ENCODE measurements around the gene DOCK2.

The DOCK2 gene

GRCh38 chr5:169700611-169701010 is 63.5 kb downstream of the DOCK2 start:
- no peak overlapping the region for H3K4me3 ChIP-seq (ENCODE audit: low read length in 2 of 2)
- no peaks in the 10 kb centered on the region for H3K9me3 ChIP-seq (ENCODE audit: control insufficient read depth in 2 of 2, low read length in 2 of 2)
- H3K4me1 ChIP-seq (ENCODE audit: control insufficient read depth in 2 of 2, insufficient read depth in 2 of 2, low read length in 2 of 2), result no peaks in the 10 kb centered on the region
- H3K27me3 ChIP-seq (ENCODE audit: control insufficient read depth in 2 of 2, insufficient read depth in 2 of 2, low read length in 2 of 2), result no peaks in the 10 kb centered on the region
- no peak overlapping the region for H3K9ac ChIP-seq (ENCODE audit: low read depth in 1 of 2, low read length in 2 of 2)
- no peak overlapping the region for H3K27ac ChIP-seq (ENCODE audit: low read depth in 2 of 2, low read length in 2 of 2)
- H3K36me3 ChIP-seq (ENCODE audit: control insufficient read depth in 2 of 2, insufficient read depth in 2 of 2, low read length in 2 of 2), result peaks cover 0 to 23% of the 10 kb centered on the region in 2 donors

GRCh38 chr5:169701910-169702451 is 64.9 kb downstream of the DOCK2 start:
- no peak overlapping the region for H3K4me3 ChIP-seq (ENCODE audit: low read length in 2 of 2)
- H3K36me3 ChIP-seq (ENCODE audit: control insufficient read depth in 2 of 2, insufficient read depth in 2 of 2, low read length in 2 of 2), result peaks cover 0 to 23% of the 10 kb centered on the region in 2 donors
- no peak overlapping the region for H3K9ac ChIP-seq (ENCODE audit: low read depth in 1 of 2, low read length in 2 of 2)
- H3K27me3 ChIP-seq (ENCODE audit: control insufficient read depth in 2 of 2, insufficient read depth in 2 of 2, low read length in 2 of 2), result no peaks in the 10 kb centered on the region
- H3K9me3 ChIP-seq (ENCODE audit: control insufficient read depth in 2 of 2, low read length in 2 of 2), result no peaks in the 10 kb centered on the region
- H3K27ac ChIP-seq (ENCODE audit: low read depth in 2 of 2, low read length in 2 of 2), result no peak overlapping the region
- no peaks in the 10 kb centered on the region for H3K4me1 ChIP-seq (ENCODE audit: control insufficient read depth in 2 of 2, insufficient read depth in 2 of 2, low read length in 2 of 2)

DNA sequence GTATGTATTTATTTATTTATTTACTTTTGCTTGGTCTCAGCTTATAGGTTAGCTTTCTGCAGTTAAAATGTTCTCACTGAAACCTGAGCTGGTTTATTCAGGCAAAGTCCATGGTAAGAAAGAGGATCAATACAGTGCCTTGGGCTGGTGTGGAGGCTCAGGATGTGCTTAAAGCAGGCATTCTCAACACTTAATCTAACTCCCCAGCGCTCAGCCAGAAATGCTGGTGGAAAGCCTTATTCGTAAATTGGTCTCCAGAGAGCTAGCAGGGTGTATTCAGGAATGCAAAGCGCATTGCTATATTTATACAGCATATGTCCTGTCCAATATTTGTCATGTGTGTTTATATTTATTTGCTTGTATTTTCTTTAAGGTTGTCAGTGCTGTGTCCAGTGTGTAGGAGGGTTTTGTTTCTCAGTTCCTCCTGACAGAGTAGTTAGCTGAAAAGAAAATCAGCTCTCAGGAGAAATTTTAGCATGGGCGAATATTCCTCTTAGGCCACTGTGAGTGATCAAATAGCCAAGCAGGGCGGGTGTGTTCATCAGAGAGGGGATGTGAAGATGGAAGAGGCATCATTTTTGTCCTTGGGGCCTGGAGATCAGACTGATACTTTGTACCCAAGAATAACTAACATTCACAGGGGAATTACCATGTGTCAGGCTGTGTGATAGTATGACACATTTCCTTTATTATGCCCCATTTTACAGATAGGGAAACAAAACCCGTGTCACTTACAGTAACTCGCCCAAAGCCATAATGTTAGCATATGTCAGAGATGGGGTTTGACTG is 65.8 kb downstream of the DOCK2 start:
- Histone ChIP-seq H3K9me3 (ENCODE audit: control insufficient read depth in 2 of 2, low read length in 2 of 2) (no peaks in the 10 kb centered on the region), H3K27me3 (ENCODE audit: control insufficient read depth in 2 of 2, insufficient read depth in 2 of 2, low read length in 2 of 2) (no peaks in the 10 kb centered on the region), H3K4me1 (ENCODE audit: control insufficient read depth in 2 of 2, insufficient read depth in 2 of 2, low read length in 2 of 2) (no peaks in the 10 kb centered on the region), H3K4me3 (ENCODE audit: low read length in 2 of 2) (no peak overlapping the region), H3K27ac (ENCODE audit: low read depth in 2 of 2, low read length in 2 of 2) (no peak overlapping the region), H3K36me3 (ENCODE audit: control insufficient read depth in 2 of 2, insufficient read depth in 2 of 2, low read length in 2 of 2) (peaks cover 0 to 27% of the 10 kb centered on the region in 2 donors), H3K9ac (ENCODE audit: low read depth in 1 of 2, low read length in 2 of 2) (no peak overlapping the region)

GRCh38 chr5:169703813-169704212 is 66.7 kb downstream of the DOCK2 start:
- H3K4me3 ChIP-seq (ENCODE audit: low read length in 2 of 2), result no peak overlapping the region

DNA sequence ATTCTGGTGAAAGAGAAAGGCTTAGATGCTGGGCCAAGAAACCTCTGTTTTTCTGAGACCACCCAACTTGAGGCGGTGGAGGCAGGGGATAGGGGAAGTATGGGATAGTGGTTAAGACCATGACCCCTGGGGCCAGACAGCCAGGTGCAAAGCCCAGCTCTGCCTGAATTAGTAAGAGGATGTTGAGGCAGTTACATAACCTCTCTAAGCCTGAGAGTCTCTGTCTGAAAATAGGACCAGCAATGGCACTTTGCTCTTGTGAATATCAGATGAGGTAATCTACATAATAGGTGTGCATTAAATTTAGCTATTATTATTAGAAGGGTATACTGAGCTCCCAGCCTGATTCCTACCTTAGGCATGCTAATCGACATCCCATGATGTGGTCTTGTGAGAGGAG is 68.2 kb downstream of the DOCK2 start:
- H3K36me3 ChIP-seq (ENCODE audit: control insufficient read depth in 2 of 2, insufficient read depth in 2 of 2, low read length in 2 of 2), result peaks cover 0 to 22% of the 10 kb centered on the region in 2 donors

More at GRCh38 chr5:169703813-169704212, 66.7 kb downstream of the DOCK2 start:
- Histone ChIP-seq H3K4me1 (ENCODE audit: control insufficient read depth in 2 of 2, insufficient read depth in 2 of 2, low read length in 2 of 2) (no peaks in the 10 kb centered on the region), H3K27ac (ENCODE audit: low read depth in 2 of 2, low read length in 2 of 2) (no peak overlapping the region), H3K36me3 (ENCODE audit: control insufficient read depth in 2 of 2, insufficient read depth in 2 of 2, low read length in 2 of 2) (peaks cover 0 to 20% of the 10 kb centered on the region in 2 donors), H3K9ac (ENCODE audit: low read depth in 1 of 2, low read length in 2 of 2) (no peak overlapping the region), H3K9me3 (ENCODE audit: control insufficient read depth in 2 of 2, low read length in 2 of 2) (no peaks in the 10 kb centered on the region), H3K27me3 (ENCODE audit: control insufficient read depth in 2 of 2, insufficient read depth in 2 of 2, low read length in 2 of 2) (no peaks in the 10 kb centered on the region)

GRCh38 chr5:169706071-169706470 is 69.0 kb downstream of the DOCK2 start:
- Histone ChIP-seq H3K4me3 (ENCODE audit: low read length in 2 of 2) (no peak overlapping the region), H3K9ac (ENCODE audit: low read depth in 1 of 2, low read length in 2 of 2) (no peak overlapping the region), H3K36me3 (ENCODE audit: control insufficient read depth in 2 of 2, insufficient read depth in 2 of 2, low read length in 2 of 2) (peaks cover 0 to 22% of the 10 kb centered on the region in 2 donors), H3K27ac (ENCODE audit: low read depth in 2 of 2, low read length in 2 of 2) (no peak overlapping the region), H3K9me3 (ENCODE audit: control insufficient read depth in 2 of 2, low read length in 2 of 2) (no peaks in the 10 kb centered on the region), H3K27me3 (ENCODE audit: control insufficient read depth in 2 of 2, insufficient read depth in 2 of 2, low read length in 2 of 2) (peaks cover 0 to 2% of the 10 kb centered on the region in 2 donors), H3K4me1 (ENCODE audit: control insufficient read depth in 2 of 2, insufficient read depth in 2 of 2, low read length in 2 of 2) (no peaks in the 10 kb centered on the region)

More for the DNA sequence above, 68.2 kb downstream of the DOCK2 start:
- H3K4me1 ChIP-seq (ENCODE audit: control insufficient read depth in 2 of 2, insufficient read depth in 2 of 2, low read length in 2 of 2), result no peaks in the 10 kb centered on the region
- H3K9me3 ChIP-seq (ENCODE audit: control insufficient read depth in 2 of 2, low read length in 2 of 2), result no peaks in the 10 kb centered on the region
- no peak overlapping the region for H3K9ac ChIP-seq (ENCODE audit: low read depth in 1 of 2, low read length in 2 of 2)
- H3K27ac ChIP-seq (ENCODE audit: low read depth in 2 of 2, low read length in 2 of 2), result no peak overlapping the region
- no peak overlapping the region for H3K4me3 ChIP-seq (ENCODE audit: low read length in 2 of 2)
- peaks cover 0 to 2% of the 10 kb centered on the region in 2 donors for H3K27me3 ChIP-seq (ENCODE audit: control insufficient read depth in 2 of 2, insufficient read depth in 2 of 2, low read length in 2 of 2)

GRCh38 chr5:169706758-169707450 is 69.8 kb downstream of the DOCK2 start:
- Histone ChIP-seq H3K9ac (ENCODE audit: low read depth in 1 of 2, low read length in 2 of 2) (no peak overlapping the region), H3K27me3 (ENCODE audit: control insufficient read depth in 2 of 2, insufficient read depth in 2 of 2, low read length in 2 of 2) (peaks cover 0 to 2% of the 10 kb centered on the region in 2 donors), H3K4me3 (ENCODE audit: low read length in 2 of 2) (no peak overlapping the region), H3K9me3 (ENCODE audit: control insufficient read depth in 2 of 2, low read length in 2 of 2) (no peaks in the 10 kb centered on the region), H3K4me1 (ENCODE audit: control insufficient read depth in 2 of 2, insufficient read depth in 2 of 2, low read length in 2 of 2) (no peaks in the 10 kb centered on the region), H3K36me3 (ENCODE audit: control insufficient read depth in 2 of 2, insufficient read depth in 2 of 2, low read length in 2 of 2) (peaks cover 0 to 22% of the 10 kb centered on the region in 2 donors), H3K27ac (ENCODE audit: low read depth in 2 of 2, low read length in 2 of 2) (no peak overlapping the region)

- no peak overlapping the region for H3K27ac ChIP-seq (ENCODE audit: low read depth in 2 of 2, low read length in 2 of 2)
- peaks cover 0 to 18% of the 10 kb centered on the region in 2 donors for H3K36me3 ChIP-seq (ENCODE audit: control insufficient read depth in 2 of 2, insufficient read depth in 2 of 2, low read length in 2 of 2)
- H3K9ac ChIP-seq (ENCODE audit: low read depth in 1 of 2, low read length in 2 of 2), result no peak overlapping the region
- no peaks in the 10 kb centered on the region for H3K9me3 ChIP-seq (ENCODE audit: control insufficient read depth in 2 of 2, low read length in 2 of 2)
- no peak overlapping the region for H3K4me3 ChIP-seq (ENCODE audit: low read length in 2 of 2)
- peaks cover 0 to 2% of the 10 kb centered on the region in 2 donors for H3K27me3 ChIP-seq (ENCODE audit: control insufficient read depth in 2 of 2, insufficient read depth in 2 of 2, low read length in 2 of 2)
- no peaks in the 10 kb centered on the region for H3K4me1 ChIP-seq (ENCODE audit: control insufficient read depth in 2 of 2, insufficient read depth in 2 of 2, low read length in 2 of 2)
Measured at GRCh38 chr5:169707686-169708085, 70.6 kb downstream of the DOCK2 start.

DNA sequence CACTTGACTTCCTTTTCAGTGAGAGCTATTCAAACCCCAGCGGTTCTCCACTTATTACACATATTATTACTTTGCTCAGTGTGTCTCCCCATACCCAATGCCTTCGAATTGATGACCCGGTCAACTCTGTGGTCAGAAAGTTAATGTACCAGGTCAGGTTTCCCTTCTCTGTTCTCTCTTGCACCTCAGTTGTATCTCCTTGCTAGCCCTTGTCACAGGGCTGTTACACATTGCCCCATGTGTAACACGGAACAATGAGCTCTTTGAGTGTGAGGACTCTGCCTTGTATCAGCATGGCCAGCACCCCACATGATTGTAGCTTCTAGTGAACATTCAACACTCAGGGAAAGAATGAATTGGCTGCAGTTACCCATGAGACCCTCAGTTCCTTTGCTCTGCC is 73.6 kb downstream of the DOCK2 start:
- Histone ChIP-seq H3K4me1 (ENCODE audit: control insufficient read depth in 2 of 2, insufficient read depth in 2 of 2, low read length in 2 of 2) (no peaks in the 10 kb centered on the region), H3K4me3 (ENCODE audit: low read length in 2 of 2) (no peak overlapping the region), H3K27ac (ENCODE audit: low read depth in 2 of 2, low read length in 2 of 2) (no peak overlapping the region), H3K27me3 (ENCODE audit: control insufficient read depth in 2 of 2, insufficient read depth in 2 of 2, low read length in 2 of 2) (peaks cover 0 to 2% of the 10 kb centered on the region in 2 donors), H3K9ac (ENCODE audit: low read depth in 1 of 2, low read length in 2 of 2) (no peak overlapping the region), H3K36me3 (ENCODE audit: control insufficient read depth in 2 of 2, insufficient read depth in 2 of 2, low read length in 2 of 2) (peaks cover 0 to 20% of the 10 kb centered on the region in 2 donors), H3K9me3 (ENCODE audit: control insufficient read depth in 2 of 2, low read length in 2 of 2) (no peaks in the 10 kb centered on the region)
